ENCODE results near the gene CRABP2. TPM values are rescaled to one million over a fixed set of nuclear protein-coding genes. Genes with fewer than 3 reads are reported as not detected.

Gene CRABP2
- total RNA-seq, 1 experiment from 2014 or later = 137 TPM

DNA sequence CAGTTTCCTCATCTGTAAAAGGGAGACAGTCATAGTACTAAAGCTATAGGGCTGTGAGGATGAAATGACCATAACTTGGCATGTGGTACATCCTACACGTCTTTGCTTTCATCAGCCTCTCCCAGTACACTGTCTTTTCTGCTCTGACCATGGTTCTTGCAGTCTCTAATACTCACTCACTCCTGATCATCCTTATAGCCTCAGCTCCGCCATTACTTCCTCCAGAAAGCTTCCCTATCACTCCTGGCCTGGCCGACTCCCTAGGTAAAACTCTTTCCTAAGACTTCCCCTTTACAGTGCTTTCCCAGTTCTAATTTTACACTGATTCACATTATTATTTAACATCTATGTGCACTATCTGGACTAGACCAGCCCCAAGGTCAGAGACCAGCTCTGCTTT lies 40.5 kb upstream of the CRABP2 start:
- peaks cover 11% of the 10 kb centered on the region for H3K36me3 ChIP-seq (replicated peaks; ENCODE audit: control insufficient read depth, insufficient read depth, low read length)
- no peaks in the 10 kb centered on the region for H3K27me3 ChIP-seq (ENCODE audit: control insufficient read depth, insufficient read depth, low read length)
- peak; percentile 13 for DNase-seq
- H3K4me3 ChIP-seq (ENCODE audit: insufficient read depth, low read depth, low read length) = no peak overlapping the region

DNA sequence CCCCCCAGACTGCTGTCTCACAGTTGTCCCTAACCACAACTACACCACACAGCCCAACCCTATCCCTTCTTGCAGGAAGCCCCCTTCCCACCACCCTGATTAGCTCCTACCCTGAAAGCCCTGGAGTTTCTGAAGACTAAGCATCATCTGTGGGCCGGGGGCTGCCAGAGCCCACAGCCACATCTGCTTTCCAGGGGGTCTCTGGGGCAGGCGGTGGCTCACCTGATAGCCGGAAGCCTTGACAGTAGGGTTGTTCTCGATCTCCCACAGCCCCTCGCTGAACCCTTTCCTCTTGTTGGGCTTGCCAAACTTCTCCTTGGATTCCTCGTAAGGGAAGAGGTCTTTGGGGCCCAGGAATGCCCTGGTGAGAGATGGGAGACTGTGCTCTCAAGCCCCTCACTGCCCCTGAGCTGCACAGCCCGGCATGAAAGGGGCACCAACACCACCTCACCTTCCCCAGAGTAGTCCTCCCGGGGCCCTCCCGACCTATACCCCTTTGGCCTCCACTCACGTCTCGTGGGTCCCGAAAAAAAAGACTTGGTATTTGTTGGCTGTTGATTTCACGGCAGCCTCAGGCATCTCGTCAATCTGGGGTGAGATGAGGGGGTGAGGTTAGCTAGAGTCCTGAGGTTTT lies 39.5 kb upstream of the CRABP2 start:
- Histone ChIP-seq H3K4me3 (ENCODE audit: insufficient read depth, low read depth, low read length) (no peak overlapping the region), H3K36me3 (replicated peaks; ENCODE audit: control insufficient read depth, insufficient read depth, low read length) (peaks cover 11% of the 10 kb centered on the region), H3K27me3 (ENCODE audit: control insufficient read depth, insufficient read depth, low read length) (no peaks in the 10 kb centered on the region)
- DNase-seq = no peak

DNA sequence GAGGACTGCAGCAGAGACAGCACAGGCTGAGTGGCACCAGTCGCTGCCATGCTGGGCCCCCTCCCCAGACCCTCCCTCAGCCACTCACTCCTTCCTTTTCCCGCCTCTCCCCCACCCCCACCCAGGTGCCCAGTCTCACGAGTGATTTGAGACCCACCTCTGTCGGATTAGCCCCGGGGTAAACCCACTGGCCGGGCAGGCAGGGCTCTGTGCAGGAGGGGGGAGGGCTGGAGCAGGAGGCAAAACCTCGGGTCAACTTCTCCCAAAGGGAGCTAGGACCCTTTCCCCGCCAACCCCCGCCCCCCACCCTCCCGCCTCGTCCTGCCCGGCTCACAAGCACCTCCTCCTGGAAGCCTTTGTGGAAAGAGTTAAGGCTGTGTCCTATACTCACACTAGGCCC lies 39.0 kb upstream of the CRABP2 start:
- DNase-seq = no peak
- H3K36me3 ChIP-seq (replicated peaks; ENCODE audit: control insufficient read depth, insufficient read depth, low read length) = peaks cover 11% of the 10 kb centered on the region

DNA sequence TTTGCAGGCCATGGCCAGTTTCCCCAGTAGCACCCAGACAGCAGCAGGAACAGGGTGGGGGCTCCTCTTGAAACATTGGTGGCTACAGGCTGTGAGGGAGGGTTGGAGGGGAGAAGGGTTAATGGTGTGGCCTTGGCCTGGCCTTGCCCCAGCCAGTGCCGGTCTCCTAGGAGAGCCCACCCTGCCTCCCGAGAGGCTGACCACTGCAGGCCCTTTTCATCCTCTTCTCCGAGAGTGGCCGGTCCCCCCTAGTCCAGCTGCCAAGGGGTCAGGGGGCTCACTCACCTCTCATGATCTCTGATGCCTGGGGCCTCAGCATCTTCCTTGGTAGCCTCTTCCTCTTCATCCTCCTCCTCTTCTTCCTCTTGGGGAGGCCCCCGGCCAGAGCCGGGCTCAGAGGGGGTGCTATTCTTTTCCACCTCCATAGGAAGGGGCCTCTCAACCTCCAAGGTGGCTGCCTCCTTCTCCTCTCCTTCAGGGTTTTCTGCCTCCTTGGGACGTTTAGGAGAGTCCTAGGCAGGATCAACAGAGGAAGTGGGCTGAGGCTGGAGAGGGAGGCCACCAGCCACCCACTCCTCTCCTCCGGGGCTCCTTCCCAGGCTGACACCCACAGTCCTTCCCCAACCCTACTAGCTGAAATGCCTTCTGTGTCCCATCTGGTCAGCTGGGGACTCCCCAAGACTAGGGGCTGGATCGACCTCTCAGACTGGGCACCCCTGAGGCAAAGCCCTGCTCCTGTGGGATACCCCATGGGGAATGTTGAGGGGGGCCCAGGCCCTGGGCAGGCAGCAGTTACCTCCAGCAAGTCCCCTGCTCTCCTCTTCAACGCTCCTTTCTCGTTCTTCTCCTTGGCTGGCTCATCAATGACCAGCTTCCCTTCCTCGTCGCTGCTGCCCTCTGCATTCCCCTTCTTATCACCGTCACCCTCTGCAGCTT lies 38.3 kb upstream of the CRABP2 start:
- H3K27me3 ChIP-seq (ENCODE audit: control insufficient read depth, insufficient read depth, low read length) = no peaks in the 10 kb centered on the region
- H3K4me3 ChIP-seq (ENCODE audit: insufficient read depth, low read depth, low read length) = no peak overlapping the region
- no peak for DNase-seq
- peaks cover 11% of the 10 kb centered on the region for H3K36me3 ChIP-seq (replicated peaks; ENCODE audit: control insufficient read depth, insufficient read depth, low read length)

More for the DNA sequence above, 39.0 kb upstream of the CRABP2 start:
- H3K27me3 ChIP-seq (ENCODE audit: control insufficient read depth, insufficient read depth, low read length) = no peaks in the 10 kb centered on the region
- no peak overlapping the region for H3K4me3 ChIP-seq (ENCODE audit: insufficient read depth, low read depth, low read length)

DNA sequence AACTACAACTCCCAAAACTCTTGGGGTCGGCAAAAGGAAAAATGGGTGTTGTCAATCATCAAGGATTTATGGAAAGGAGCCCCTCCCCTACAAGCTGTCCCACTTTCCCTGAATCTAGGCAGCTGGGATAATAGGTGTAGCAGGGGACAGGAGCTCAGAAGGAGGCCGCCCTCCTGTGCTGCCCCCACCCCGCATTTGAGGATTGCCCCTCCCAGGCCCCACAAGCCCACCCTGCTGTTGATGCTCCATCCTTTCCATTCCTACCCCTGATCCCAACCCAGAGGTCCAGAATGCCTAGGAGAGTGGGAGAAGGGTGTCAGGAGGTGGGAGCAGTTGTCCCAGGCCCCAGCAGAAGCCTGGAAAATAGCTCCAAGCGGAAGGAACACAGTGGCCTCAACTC lies 37.4 kb upstream of the CRABP2 start:
- DNase-seq = no peak
- Histone ChIP-seq H3K4me3 (ENCODE audit: insufficient read depth, low read depth, low read length) (no peak overlapping the region), H3K27me3 (ENCODE audit: control insufficient read depth, insufficient read depth, low read length) (no peaks in the 10 kb centered on the region), H3K36me3 (replicated peaks; ENCODE audit: control insufficient read depth, insufficient read depth, low read length) (peaks cover 11% of the 10 kb centered on the region)

DNA sequence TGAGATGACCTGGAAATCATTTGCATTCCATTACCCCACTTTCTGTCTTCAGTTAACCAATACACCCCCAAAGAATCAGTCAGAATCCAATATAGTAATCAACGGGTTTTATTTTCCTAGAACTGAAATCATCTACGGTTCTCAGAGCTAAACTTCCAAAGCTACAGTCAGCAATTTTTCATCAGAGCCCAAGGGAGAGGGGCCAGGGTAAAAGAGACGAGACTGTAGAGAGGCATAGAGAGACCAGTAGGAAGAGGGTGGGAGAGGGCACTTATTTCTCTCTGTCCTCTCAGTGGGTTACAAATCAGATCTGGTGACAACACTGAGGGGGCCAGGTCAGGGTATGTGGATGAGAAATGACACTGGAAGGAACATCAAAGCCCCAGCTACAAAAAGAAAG lies 36.6 kb upstream of the CRABP2 start:
- Histone ChIP-seq H3K36me3 (replicated peaks; ENCODE audit: control insufficient read depth, insufficient read depth, low read length) (peaks cover 13% of the 10 kb centered on the region), H3K27me3 (ENCODE audit: control insufficient read depth, insufficient read depth, low read length) (no peaks in the 10 kb centered on the region), H3K4me3 (ENCODE audit: insufficient read depth, low read depth, low read length) (no peak overlapping the region)
- no peak for DNase-seq

DNA sequence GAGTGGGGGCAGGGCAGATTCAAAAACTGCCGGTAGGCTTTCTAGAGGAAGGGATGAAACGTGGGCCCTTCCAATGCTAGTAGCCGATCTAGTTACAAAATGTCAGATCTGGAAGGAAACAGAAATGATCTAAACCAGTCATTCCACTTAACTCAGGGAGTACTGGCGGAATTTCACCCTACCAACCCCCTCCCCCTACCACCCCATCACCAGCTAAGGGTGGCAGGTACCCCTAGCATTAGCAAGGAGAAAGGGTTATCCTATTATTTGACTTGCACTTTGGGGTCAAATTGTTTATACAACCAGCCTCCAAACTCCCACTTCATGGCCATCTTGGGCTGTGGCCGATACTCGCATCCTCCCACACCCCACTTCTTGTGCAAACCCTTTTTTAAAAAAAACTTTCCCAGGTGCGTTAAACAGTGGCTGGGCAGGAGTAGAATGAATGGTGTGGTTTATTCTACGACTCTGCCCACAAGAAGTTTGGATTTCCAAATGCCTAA lies 36.1 kb upstream of the CRABP2 start:
- Histone ChIP-seq H3K4me3 (ENCODE audit: insufficient read depth, low read depth, low read length) (peak overlapping the region; percentile 19), H3K36me3 (replicated peaks; ENCODE audit: control insufficient read depth, insufficient read depth, low read length) (peaks cover 14% of the 10 kb centered on the region), H3K27me3 (ENCODE audit: control insufficient read depth, insufficient read depth, low read length) (no peaks in the 10 kb centered on the region)
- no peak for DNase-seq

DNA sequence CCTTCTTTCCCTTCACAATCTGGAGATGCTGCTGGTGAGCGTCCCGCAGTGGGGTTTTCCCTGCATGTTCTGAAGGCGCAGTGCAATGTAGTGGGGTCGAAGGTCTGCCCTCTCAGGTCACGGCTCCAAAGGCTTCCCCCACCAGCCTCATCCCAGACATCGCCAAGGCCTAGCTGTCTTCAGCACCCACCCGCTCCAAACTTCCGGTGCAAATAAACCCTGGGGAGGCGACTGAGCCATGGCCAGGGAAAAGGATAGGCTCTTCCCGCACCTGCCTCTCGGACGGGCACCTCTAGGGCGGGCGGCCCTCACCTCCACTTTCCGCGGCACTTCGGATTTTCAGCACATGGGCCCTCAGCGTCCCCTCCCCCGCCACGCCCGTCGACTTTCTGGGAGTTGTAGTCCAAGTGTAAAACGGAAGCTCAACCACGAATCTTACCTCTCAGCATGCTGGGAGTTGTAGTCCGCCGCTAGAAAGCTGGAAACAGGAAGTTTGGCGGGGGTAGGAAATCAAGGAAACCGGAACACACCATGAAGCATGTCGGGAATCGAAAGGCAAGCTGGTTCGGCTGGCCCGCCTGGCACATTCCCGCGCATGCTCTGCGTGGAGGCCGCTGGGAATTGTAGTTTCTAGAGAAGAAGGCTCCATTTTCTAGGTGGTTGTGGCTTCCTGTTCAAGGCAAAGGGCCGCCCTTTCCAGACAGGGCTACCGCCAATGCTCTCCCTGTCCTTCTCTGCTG lies 35.5 kb upstream of the CRABP2 start, which contains the start of gene MRPL24:
TSS of gene MRPL24 (minus strand) at position 348 of the 740 bp plus-strand sequence. CDS start 2,384 bp downstream, outside the sequence.
- Histone ChIP-seq H3K36me3 (replicated peaks; ENCODE audit: control insufficient read depth, insufficient read depth, low read length) (peaks cover 18% of the 10 kb centered on the region), H3K27me3 (ENCODE audit: control insufficient read depth, insufficient read depth, low read length) (no peaks in the 10 kb centered on the region), H3K4me3 (ENCODE audit: insufficient read depth, low read depth, low read length) (peak within 1 kb of the TSS; percentile 91)
- peak; percentile 95 for DNase-seq

DNA sequence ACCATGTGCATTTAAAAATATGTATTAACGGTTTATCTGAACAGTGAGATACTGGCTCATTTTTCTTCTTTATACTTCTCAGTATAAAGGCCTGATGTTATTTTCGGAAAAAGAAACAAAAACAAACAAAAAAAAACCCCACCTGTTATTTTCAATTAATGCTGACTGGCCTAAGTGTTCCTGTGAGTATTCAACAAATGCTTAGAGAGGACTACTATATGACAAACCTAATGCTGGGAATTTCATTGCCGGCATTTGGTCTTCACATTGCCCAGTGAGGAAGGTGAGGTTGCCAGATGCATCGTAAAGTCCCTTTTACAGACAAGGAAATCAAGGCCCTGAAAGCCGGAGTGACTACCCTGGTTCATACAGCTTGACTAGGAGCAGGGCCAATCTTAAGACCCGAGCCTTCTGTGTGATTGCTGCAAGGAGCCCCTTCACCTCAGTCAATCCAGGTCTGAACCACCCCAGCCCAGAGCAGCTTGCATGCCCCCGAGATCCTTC lies 34.9 kb upstream of the CRABP2 start:
- DNase-seq = no peak
- H3K4me3 ChIP-seq (ENCODE audit: insufficient read depth, low read depth, low read length) = peak overlapping the region; percentile 91
- H3K27me3 ChIP-seq (ENCODE audit: control insufficient read depth, insufficient read depth, low read length) = no peaks in the 10 kb centered on the region
- H3K36me3 ChIP-seq (replicated peaks; ENCODE audit: control insufficient read depth, insufficient read depth, low read length) = peaks cover 18% of the 10 kb centered on the region

DNA sequence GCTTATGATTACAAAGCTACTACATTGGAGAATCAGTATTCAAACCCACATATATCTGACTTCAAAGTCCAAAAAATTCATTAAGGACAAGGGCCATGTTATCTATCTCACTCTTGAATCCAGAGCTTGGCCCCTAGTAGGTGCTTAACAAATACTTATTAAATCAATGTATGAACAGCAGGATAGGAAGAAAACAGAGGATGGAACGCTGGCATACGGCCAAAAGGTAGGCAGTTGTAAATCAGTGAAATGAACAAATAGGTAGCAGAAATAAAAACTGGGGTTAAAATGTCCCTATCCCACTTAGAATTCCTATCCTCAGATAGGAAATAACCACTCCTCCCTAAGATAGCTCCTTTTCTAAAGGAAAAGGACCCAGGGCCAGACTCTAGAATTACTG lies 33.5 kb upstream of the CRABP2 start:
- H3K4me3 ChIP-seq (ENCODE audit: insufficient read depth, low read depth, low read length) = no peak overlapping the region
- H3K36me3 ChIP-seq (replicated peaks; ENCODE audit: control insufficient read depth, insufficient read depth, low read length) = peaks cover 11% of the 10 kb centered on the region
- H3K27me3 ChIP-seq (ENCODE audit: control insufficient read depth, insufficient read depth, low read length) = no peaks in the 10 kb centered on the region
- DNase-seq = no peak

DNA sequence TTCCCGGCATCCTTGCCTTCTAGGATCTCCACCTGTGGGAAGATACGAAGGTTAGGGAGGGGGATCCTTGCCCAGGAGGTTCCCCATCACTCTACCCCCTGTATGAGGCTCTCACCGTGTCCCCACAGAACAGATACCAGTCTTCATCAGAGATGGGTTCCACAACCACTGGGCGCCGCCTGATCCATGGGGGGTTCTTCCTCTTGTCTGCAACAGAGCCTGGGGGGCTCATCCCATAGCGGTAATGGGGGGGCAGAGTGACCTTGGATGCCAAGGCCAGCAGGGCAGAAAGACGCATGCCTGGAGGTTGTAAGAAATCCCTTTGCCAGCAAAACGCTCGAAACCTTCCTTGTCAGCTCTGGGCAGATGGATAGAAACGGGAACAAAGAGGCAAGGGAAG lies 33.0 kb upstream of the CRABP2 start:
- DNase-seq = no peak
- H3K27me3 ChIP-seq (ENCODE audit: control insufficient read depth, insufficient read depth, low read length) = no peaks in the 10 kb centered on the region
- peaks cover 7% of the 10 kb centered on the region for H3K36me3 ChIP-seq (replicated peaks; ENCODE audit: control insufficient read depth, insufficient read depth, low read length)
- H3K4me3 ChIP-seq (ENCODE audit: insufficient read depth, low read depth, low read length) = no peak overlapping the region

DNA sequence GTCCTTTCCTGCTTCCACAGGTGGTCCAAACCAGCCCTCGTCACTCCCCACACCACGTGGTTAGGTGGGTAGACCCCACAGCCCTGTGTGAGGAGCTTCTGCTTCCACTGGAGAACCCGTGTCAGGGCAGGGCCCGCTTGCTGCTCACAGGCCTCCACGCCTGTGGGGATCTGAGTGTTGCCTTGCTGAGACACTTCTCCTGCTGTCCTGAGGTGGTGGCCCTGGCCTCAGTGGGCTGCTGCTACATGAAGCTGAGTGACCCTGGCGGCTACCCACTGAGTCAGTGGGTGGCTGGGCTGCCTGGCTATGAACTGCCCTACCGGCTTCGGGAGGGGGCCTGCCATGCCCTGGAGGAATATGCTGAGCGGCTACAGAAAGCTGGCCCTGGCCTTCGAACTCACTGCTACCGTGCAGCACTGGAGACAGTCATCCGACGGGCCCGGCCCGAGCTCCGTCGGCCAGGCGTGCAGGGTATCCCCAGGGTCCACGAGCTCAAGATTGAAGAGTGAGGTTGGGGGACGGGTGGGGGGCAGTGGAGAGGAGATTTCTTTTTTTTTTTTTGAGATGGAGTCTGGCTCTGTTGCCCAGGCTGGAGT lies 28.7 kb upstream of the CRABP2 start:
- no peak overlapping the region for H3K4me3 ChIP-seq (ENCODE audit: insufficient read depth, low read depth, low read length)
- DNase-seq = no peak
- H3K27me3 ChIP-seq (ENCODE audit: control insufficient read depth, insufficient read depth, low read length) = no peaks in the 10 kb centered on the region
- peaks cover 11% of the 10 kb centered on the region for H3K36me3 ChIP-seq (replicated peaks; ENCODE audit: control insufficient read depth, insufficient read depth, low read length)

DNA sequence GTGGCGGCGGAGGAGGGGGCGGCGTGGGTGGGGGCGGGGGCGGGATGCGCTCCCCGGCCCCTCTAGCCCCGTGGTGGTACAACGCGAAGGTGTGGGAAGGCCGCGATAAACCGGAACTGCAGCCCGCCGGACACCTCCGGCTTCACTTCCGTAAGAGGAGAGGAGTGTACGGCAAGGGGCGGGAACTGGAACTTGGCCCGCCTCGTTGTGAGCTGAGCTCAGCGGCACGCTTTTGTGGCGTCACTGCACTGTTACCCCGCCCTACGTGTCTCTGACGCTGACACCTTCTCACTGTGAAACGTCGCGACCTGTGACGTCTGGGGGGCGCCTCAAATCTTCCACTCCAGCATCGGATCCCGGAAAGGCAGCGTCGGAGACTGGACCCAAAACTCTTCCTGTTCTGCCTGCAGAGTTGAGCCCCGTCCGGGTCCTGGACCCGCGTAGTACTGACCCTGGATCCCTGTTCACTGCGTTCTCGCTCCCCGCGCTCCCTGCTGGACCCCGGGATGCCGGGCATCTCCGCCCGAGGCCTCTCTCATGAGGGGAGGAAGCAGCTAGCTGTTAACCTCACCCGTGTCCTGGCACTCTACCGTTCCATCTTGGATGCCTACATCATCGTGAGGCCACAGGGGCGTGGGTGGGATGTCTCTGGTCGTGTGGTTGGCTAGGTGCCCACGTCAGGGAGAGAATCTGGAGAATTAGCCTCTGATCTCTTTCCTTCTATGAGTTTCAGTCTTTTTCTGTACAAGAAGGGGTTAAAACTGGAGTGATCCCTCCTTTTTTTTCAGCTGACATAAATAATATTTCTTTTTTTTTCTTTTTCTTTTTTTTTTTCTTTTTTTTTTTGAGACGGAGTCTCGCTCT lies 23.4 kb upstream of the CRABP2 start, which contains the start of gene ISG20L2:
TSS of gene ISG20L2 (minus strand) at position 168 of the 864 bp plus-strand sequence. CDS start 1,114 bp downstream, outside the sequence.
- Histone ChIP-seq H3K27me3 (ENCODE audit: control insufficient read depth, insufficient read depth, low read length) (no peaks in the 10 kb centered on the region), H3K36me3 (replicated peaks; ENCODE audit: control insufficient read depth, insufficient read depth, low read length) (peaks cover 13% of the 10 kb centered on the region), H3K4me3 (ENCODE audit: insufficient read depth, low read depth, low read length) (peak within 1 kb of the TSS; percentile 98)
- peak; percentile 95 for DNase-seq

Measured in H7 (cell line).